ENCODE results near the gene VASH1.
A peak's percentile ranks its signal among the peaks of the same experiment; 100 is the strongest.

Gene VASH1

GRCh38 chr14:76793956-76794355, 32.7 kb downstream of the VASH1 start:
- no peak overlapping the region for H3K4me3 ChIP-seq (ENCODE audit: low read length in 2 of 2)
- H3K4me1 ChIP-seq (ENCODE audit: control insufficient read depth, insufficient read depth, low read length) = no peaks in the 10 kb centered on the region
- no peak overlapping the region for H3K9ac ChIP-seq (ENCODE audit: low read length in 2 of 2)
- no peaks in the 10 kb centered on the region for H3K9me3 ChIP-seq (ENCODE audit: control insufficient read depth in 2 of 2, low read length in 2 of 2)
- H3K27ac ChIP-seq (ENCODE audit: low read length) = no peak overlapping the region
- H3K27me3 ChIP-seq (ENCODE audit: control insufficient read depth in 1 of 2, insufficient read depth in 2 of 2, low read length in 2 of 2) = no peaks in the 10 kb centered on the region
- peaks cover 27 to 34% of the 10 kb centered on the region in 2 donors for H3K36me3 ChIP-seq (ENCODE audit: control insufficient read depth in 2 of 2, insufficient read depth in 2 of 2, low read length in 2 of 2)

GRCh38 chr14:76806446-76806845, 45.2 kb downstream of the VASH1 start:
- Histone ChIP-seq H3K9me3 (ENCODE audit: control insufficient read depth in 2 of 2, low read length in 2 of 2) (no peaks in the 10 kb centered on the region), H3K27ac (ENCODE audit: low read length) (no peak overlapping the region), H3K4me3 (ENCODE audit: low read length in 2 of 2) (no peak overlapping the region), H3K36me3 (ENCODE audit: control insufficient read depth in 2 of 2, insufficient read depth in 2 of 2, low read length in 2 of 2) (peaks cover 42 to 49% of the 10 kb centered on the region in 2 donors), H3K27me3 (ENCODE audit: control insufficient read depth in 1 of 2, insufficient read depth in 2 of 2, low read length in 2 of 2) (no peaks in the 10 kb centered on the region), H3K9ac (ENCODE audit: low read length in 2 of 2) (no peak overlapping the region), H3K4me1 (ENCODE audit: control insufficient read depth, insufficient read depth, low read length) (no peaks in the 10 kb centered on the region)

- peaks cover 42% of the 10 kb centered on the region in 2 donors for H3K36me3 ChIP-seq (ENCODE audit: control insufficient read depth in 2 of 2, insufficient read depth in 2 of 2, low read length in 2 of 2)
- H3K9ac ChIP-seq (ENCODE audit: low read length in 2 of 2) = no peak overlapping the region
- H3K27ac ChIP-seq (ENCODE audit: low read length) = no peak overlapping the region
- peaks cover 6% of the 10 kb centered on the region for H3K4me1 ChIP-seq (ENCODE audit: control insufficient read depth, insufficient read depth, low read length)
- H3K27me3 ChIP-seq (ENCODE audit: control insufficient read depth in 1 of 2, insufficient read depth in 2 of 2, low read length in 2 of 2) = no peaks in the 10 kb centered on the region
- no peak overlapping the region for H3K4me3 ChIP-seq (ENCODE audit: low read length in 2 of 2)
- no peaks in the 10 kb centered on the region for H3K9me3 ChIP-seq (ENCODE audit: control insufficient read depth in 2 of 2, low read length in 2 of 2)
These were observed 46.7 kb downstream of the VASH1 start for GRCh38 chr14:76808011-76808410.

- Histone ChIP-seq H3K9ac (ENCODE audit: low read length in 2 of 2) (no peak overlapping the region), H3K27ac (ENCODE audit: low read length) (no peak overlapping the region)
These were observed 47.7 kb downstream of the VASH1 start for GRCh38 chr14:76808990-76809389.

GRCh38 chr14:76810525-76810924, 49.3 kb downstream of the VASH1 start:
- H3K27me3 ChIP-seq (ENCODE audit: control insufficient read depth in 1 of 2, insufficient read depth in 2 of 2, low read length in 2 of 2) = no peaks in the 10 kb centered on the region
- no peak overlapping the region for H3K27ac ChIP-seq (ENCODE audit: low read length)
- peak overlapping the region in 1 of 2 donors; percentile 61 for H3K4me3 ChIP-seq (ENCODE audit: low read length in 2 of 2)
- no peaks in the 10 kb centered on the region for H3K9me3 ChIP-seq (ENCODE audit: control insufficient read depth in 2 of 2, low read length in 2 of 2)
- H3K4me1 ChIP-seq (ENCODE audit: control insufficient read depth, insufficient read depth, low read length) = peaks cover 12% of the 10 kb centered on the region
- H3K36me3 ChIP-seq (ENCODE audit: control insufficient read depth in 2 of 2, insufficient read depth in 2 of 2, low read length in 2 of 2) = peaks cover 24 to 26% of the 10 kb centered on the region in 2 donors
- no peak overlapping the region for H3K9ac ChIP-seq (ENCODE audit: low read length in 2 of 2)

More at GRCh38 chr14:76808990-76809389, 47.7 kb downstream of the VASH1 start:
- H3K9me3 ChIP-seq (ENCODE audit: control insufficient read depth in 2 of 2, low read length in 2 of 2) = no peaks in the 10 kb centered on the region
- no peaks in the 10 kb centered on the region for H3K27me3 ChIP-seq (ENCODE audit: control insufficient read depth in 1 of 2, insufficient read depth in 2 of 2, low read length in 2 of 2)
- peaks cover 12% of the 10 kb centered on the region for H3K4me1 ChIP-seq (ENCODE audit: control insufficient read depth, insufficient read depth, low read length)
- H3K4me3 ChIP-seq (ENCODE audit: low read length in 2 of 2) = no peak overlapping the region
- H3K36me3 ChIP-seq (ENCODE audit: control insufficient read depth in 2 of 2, insufficient read depth in 2 of 2, low read length in 2 of 2) = peaks cover 34 to 35% of the 10 kb centered on the region in 2 donors

GRCh38 chr14:76810953-76811400, 49.7 kb downstream of the VASH1 start:
- peak overlapping the region; percentile 11 for H3K27ac ChIP-seq (ENCODE audit: low read length)
- H3K4me3 ChIP-seq (ENCODE audit: low read length in 2 of 2) = peak overlapping the region in 1 of 2 donors; percentile 61
- H3K9ac ChIP-seq (ENCODE audit: low read length in 2 of 2) = no peak overlapping the region
- no peaks in the 10 kb centered on the region for H3K27me3 ChIP-seq (ENCODE audit: control insufficient read depth in 1 of 2, insufficient read depth in 2 of 2, low read length in 2 of 2)
- no peaks in the 10 kb centered on the region for H3K9me3 ChIP-seq (ENCODE audit: control insufficient read depth in 2 of 2, low read length in 2 of 2)
- peaks cover 12% of the 10 kb centered on the region for H3K4me1 ChIP-seq (ENCODE audit: control insufficient read depth, insufficient read depth, low read length)
- peaks cover 22 to 26% of the 10 kb centered on the region in 2 donors for H3K36me3 ChIP-seq (ENCODE audit: control insufficient read depth in 2 of 2, insufficient read depth in 2 of 2, low read length in 2 of 2)

- Histone ChIP-seq H3K27ac (ENCODE audit: low read length) (no peak overlapping the region), H3K4me1 (ENCODE audit: control insufficient read depth, insufficient read depth, low read length) (peaks cover 12% of the 10 kb centered on the region), H3K4me3 (ENCODE audit: low read length in 2 of 2) (peak overlapping the region; percentile 66 to 84), H3K27me3 (ENCODE audit: control insufficient read depth in 1 of 2, insufficient read depth in 2 of 2, low read length in 2 of 2) (peaks cover 0 to 2% of the 10 kb centered on the region in 2 donors), H3K9me3 (ENCODE audit: control insufficient read depth in 2 of 2, low read length in 2 of 2) (no peaks in the 10 kb centered on the region), H3K36me3 (ENCODE audit: control insufficient read depth in 2 of 2, insufficient read depth in 2 of 2, low read length in 2 of 2) (peaks cover 17 to 21% of the 10 kb centered on the region in 2 donors), H3K9ac (ENCODE audit: low read length in 2 of 2) (peak overlapping the region; percentile 61 to 76)
These were observed 50.3 kb downstream of the VASH1 start for GRCh38 chr14:76811561-76811960.

- peak overlapping the region; percentile 66 to 84 for H3K4me3 ChIP-seq (ENCODE audit: low read length in 2 of 2)
- peaks cover 12 to 16% of the 10 kb centered on the region in 2 donors for H3K36me3 ChIP-seq (ENCODE audit: control insufficient read depth in 2 of 2, insufficient read depth in 2 of 2, low read length in 2 of 2)
- H3K9me3 ChIP-seq (ENCODE audit: control insufficient read depth in 2 of 2, low read length in 2 of 2) = no peaks in the 10 kb centered on the region
These were observed 50.8 kb downstream of the VASH1 start for GRCh38 chr14:76812093-76812421.

GRCh38 chr14:76812422-76813383, 51.4 kb downstream of the VASH1 start, which contains the start of gene ANGEL1:
Gene ANGEL1, minus strand, starts transcription at chr14:76812882. Its CDS starts 55 bp downstream, at chr14:76812827.
- Histone ChIP-seq H3K4me3 (ENCODE audit: low read length in 2 of 2) (peak within 1 kb of the TSS; percentile 66 to 84), H3K9ac (ENCODE audit: low read length in 2 of 2) (peak within 1 kb of the TSS; percentile 61 to 76), H3K27ac (ENCODE audit: low read length) (peak within 1 kb of the TSS; percentile 37), H3K4me1 (ENCODE audit: control insufficient read depth, insufficient read depth, low read length) (peaks cover 12% of the 10 kb centered on the region), H3K27me3 (ENCODE audit: control insufficient read depth in 1 of 2, insufficient read depth in 2 of 2, low read length in 2 of 2) (peaks cover 0 to 2% of the 10 kb centered on the region in 2 donors), H3K36me3 (ENCODE audit: control insufficient read depth in 2 of 2, insufficient read depth in 2 of 2, low read length in 2 of 2) (peaks cover 7 to 10% of the 10 kb centered on the region in 2 donors), H3K9me3 (ENCODE audit: control insufficient read depth in 2 of 2, low read length in 2 of 2) (no peaks in the 10 kb centered on the region)

More at GRCh38 chr14:76812093-76812421, 50.8 kb downstream of the VASH1 start:
- Histone ChIP-seq H3K27ac (ENCODE audit: low read length) (peak overlapping the region; percentile 37), H3K9ac (ENCODE audit: low read length in 2 of 2) (peak overlapping the region; percentile 61 to 76), H3K27me3 (ENCODE audit: control insufficient read depth in 1 of 2, insufficient read depth in 2 of 2, low read length in 2 of 2) (peaks cover 0 to 2% of the 10 kb centered on the region in 2 donors), H3K4me1 (ENCODE audit: control insufficient read depth, insufficient read depth, low read length) (peaks cover 12% of the 10 kb centered on the region)

GRCh38 chr14:76814726-76815645, 53.7 kb downstream of the VASH1 start:
- Histone ChIP-seq H3K4me1 (ENCODE audit: control insufficient read depth, insufficient read depth, low read length) (peaks cover 12% of the 10 kb centered on the region), H3K9ac (ENCODE audit: low read length in 2 of 2) (no peak overlapping the region), H3K27me3 (ENCODE audit: control insufficient read depth in 1 of 2, insufficient read depth in 2 of 2, low read length in 2 of 2) (peaks cover 3 to 4% of the 10 kb centered on the region in 2 donors), H3K36me3 (ENCODE audit: control insufficient read depth in 2 of 2, insufficient read depth in 2 of 2, low read length in 2 of 2) (no peaks in the 10 kb centered on the region), H3K27ac (ENCODE audit: low read length) (no peak overlapping the region), H3K4me3 (ENCODE audit: low read length in 2 of 2) (no peak overlapping the region), H3K9me3 (ENCODE audit: control insufficient read depth in 2 of 2, low read length in 2 of 2) (no peaks in the 10 kb centered on the region)

Measured in stomach smooth muscle (tissue), 2 donors.